Retinal pigment epithelial cell (primary cell): ENCODE results near the gene ZNF154.

Source experiments
- DNase-seq: peaks from one replicate; pipeline ENCODE4 v3.0.0-alpha.2; 2010; ENCODE audit warnings: low read depth
- H3K4me3 ChIP-seq: 2 replicates; pipeline ENCODE4 v1.5.1; 2011; ENCODE audit warnings: mild to moderate bottlenecking, low read length, control low read depth, moderate library complexity
- TF ChIP-seq, protein P1 (sequence below): conservative IDR thresholded peaks from 2 replicates; pipeline ENCODE4 v1.5.1; 2011; ENCODE audit warnings: low read depth, low read length, control low read depth, inconsistent platforms

Gene ZNF154

DNA sequence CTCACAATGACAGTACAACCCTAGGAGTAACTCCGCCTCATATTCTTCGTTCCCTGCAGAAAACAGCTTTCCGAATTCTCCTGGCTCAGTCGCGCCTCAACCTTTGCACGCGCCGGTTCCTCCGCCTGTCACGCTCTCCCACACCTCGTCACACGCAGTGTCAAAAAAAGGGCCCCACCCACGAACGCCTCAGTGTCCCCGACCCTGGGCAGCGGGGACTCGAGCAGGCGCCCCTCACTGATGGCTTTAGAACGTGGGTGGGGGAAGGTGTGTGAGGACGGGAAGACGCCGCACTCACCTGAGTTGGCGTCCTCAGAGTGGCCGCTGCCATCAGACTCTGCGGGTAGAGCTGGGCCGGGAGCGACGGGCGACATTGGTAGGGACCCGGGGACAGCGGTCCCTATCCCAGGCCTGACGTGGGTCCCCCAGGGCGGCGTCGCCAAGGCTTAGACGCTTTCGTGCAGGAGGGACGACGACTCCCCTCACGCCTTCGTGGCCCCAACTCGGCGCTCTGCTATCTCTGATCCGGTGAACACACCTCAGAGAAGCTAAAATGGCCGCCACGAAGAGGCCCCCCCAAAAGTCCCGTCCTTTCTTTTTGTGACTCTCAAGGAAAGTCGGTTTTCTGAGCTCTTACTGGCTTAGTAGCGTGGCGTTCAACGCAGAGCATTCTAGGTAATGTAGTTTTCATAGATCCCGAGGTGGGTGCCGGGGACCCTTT, at the start of gene ZNF154:
Gene ZNF154, minus strand, starts transcription at position 564 of the 721 bp plus-strand sequence. Its CDS starts 233 bp downstream, at position 331.
- peak within 1 kb of the TSS; percentile 81 for H3K4me3 ChIP-seq
- DNase-seq = peak; percentile 44
- TF ChIP-seq, protein P1, sequence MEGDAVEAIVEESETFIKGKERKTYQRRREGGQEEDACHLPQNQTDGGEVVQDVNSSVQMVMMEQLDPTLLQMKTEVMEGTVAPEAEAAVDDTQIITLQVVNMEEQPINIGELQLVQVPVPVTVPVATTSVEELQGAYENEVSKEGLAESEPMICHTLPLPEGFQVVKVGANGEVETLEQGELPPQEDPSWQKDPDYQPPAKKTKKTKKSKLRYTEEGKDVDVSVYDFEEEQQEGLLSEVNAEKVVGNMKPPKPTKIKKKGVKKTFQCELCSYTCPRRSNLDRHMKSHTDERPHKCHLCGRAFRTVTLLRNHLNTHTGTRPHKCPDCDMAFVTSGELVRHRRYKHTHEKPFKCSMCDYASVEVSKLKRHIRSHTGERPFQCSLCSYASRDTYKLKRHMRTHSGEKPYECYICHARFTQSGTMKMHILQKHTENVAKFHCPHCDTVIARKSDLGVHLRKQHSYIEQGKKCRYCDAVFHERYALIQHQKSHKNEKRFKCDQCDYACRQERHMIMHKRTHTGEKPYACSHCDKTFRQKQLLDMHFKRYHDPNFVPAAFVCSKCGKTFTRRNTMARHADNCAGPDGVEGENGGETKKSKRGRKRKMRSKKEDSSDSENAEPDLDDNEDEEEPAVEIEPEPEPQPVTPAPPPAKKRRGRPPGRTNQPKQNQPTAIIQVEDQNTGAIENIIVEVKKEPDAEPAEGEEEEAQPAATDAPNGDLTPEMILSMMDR = no peak

- TF ChIP-seq, protein P1 = no peak
- no peak overlapping the region for H3K4me3 ChIP-seq
These were observed 48.9 kb upstream of the ZNF154 start for GRCh38 chr19:57757941-57758340.

DNA sequence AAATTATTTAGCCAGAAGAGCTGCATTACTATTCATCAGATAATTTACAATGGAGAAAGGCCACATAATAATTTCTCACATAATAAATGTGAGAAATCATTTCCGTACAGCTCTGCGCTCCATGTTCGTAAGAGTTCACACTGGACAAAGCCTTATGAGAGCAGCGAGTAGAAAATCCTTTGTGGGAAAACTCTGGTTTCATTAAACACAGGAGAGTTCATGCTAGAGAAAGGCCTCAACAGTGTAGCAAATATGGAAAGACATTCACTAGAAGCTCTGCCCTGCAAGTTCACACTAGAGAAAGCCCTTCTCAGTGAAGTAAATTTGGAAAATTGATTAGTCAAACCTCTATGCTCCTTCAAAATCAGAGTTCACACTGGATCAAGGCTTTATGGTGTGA, 46.0 kb upstream of the ZNF154 start:
- TF ChIP-seq, protein P1 = no peak
- H3K4me3 ChIP-seq = no peak overlapping the region
- DNase-seq = no peak

More at GRCh38 chr19:57757941-57758340, 48.9 kb upstream of the ZNF154 start:
- DNase-seq = no peak

GRCh38 chr19:57754091-57754673, 45.2 kb upstream of the ZNF154 start:
- H3K4me3 ChIP-seq = no peak overlapping the region
- TF ChIP-seq, protein P1 = no peak
- no peak for DNase-seq

- DNase-seq = no peak
- TF ChIP-seq, protein P1 = no peak
- peak overlapping the region; percentile 91 for H3K4me3 ChIP-seq
These were observed 39.0 kb upstream of the ZNF154 start for GRCh38 chr19:57748029-57748428.

GRCh38 chr19:57747472-57747807, 38.4 kb upstream of the ZNF154 start:
- no peak for DNase-seq
- H3K4me3 ChIP-seq = peak overlapping the region; percentile 91
- TF ChIP-seq, protein P1 = no peak
